WI38 (cell line): ENCODE results near the gene CCNY.
A peak's percentile ranks its signal among the peaks of the same experiment; 100 is the strongest.

Source experiments
- H3K4me3 ChIP-seq: 2 replicates; pipeline ENCODE4 v1.5.1; 2011; ENCODE audit warnings: low read depth, mild to moderate bottlenecking, control low read depth, low read length
- CTCF ChIP-seq: IDR thresholded peaks from 2 replicates; pipeline ENCODE4 v1.5.1; 2012; ENCODE audit warnings: low read depth, mild to moderate bottlenecking, control low read depth, low read length

Gene CCNY

DNA sequence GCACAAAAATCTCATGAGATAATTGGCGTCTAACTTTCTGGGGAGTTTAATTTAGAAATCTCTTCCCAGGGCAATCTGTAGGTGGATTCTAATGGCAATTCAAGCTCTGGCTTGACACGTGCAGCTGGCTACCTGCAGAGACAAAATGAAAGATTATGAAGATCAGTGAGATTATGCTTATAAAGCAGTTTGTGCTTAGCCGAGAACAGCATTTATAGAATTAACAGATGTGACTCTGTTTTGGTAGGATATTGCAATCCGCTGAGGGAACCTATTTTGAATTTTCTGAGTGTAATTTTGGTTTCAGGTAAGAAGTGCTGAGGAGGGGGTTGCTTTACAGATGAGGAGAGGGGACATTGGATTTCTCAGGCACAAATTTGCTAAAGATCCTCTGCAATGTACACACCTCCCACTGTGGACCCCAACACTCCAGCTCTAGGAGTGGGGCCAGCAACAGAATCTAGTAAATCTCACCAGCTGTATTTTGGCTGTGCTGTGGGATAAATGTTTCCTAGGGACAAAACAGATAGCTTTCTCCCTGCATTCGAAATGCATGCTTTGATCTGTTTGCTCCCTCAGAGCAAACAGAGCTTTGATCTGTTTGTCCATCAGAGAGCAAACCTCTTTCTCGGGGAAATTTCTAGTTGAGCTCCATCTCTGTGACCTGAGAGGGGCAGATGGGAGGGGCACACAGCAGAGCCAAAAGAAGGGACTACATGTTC is 276.2 kb downstream of the CCNY start:
- H3K4me3 ChIP-seq = no peak overlapping the region
- TF ChIP-seq CTCF = no peak

DNA sequence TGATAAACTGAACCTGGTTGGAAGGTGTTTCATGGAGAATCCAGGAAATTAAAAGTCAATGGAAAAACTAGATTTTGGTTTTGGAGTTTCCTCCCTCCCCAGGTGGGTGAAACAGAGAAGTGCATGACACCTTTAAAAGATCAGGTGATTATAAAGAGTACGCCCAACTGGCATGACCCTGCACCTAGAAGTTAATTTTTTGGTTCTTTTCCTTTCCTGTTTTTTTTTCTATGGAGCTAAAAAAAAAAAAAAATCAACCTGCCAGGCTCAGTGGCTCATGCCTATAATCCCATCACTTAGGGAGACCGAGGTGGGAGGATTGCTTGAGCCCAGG is 276.8 kb downstream of the CCNY start:
- no peak overlapping the region for H3K4me3 ChIP-seq
- TF ChIP-seq CTCF = no peak

DNA sequence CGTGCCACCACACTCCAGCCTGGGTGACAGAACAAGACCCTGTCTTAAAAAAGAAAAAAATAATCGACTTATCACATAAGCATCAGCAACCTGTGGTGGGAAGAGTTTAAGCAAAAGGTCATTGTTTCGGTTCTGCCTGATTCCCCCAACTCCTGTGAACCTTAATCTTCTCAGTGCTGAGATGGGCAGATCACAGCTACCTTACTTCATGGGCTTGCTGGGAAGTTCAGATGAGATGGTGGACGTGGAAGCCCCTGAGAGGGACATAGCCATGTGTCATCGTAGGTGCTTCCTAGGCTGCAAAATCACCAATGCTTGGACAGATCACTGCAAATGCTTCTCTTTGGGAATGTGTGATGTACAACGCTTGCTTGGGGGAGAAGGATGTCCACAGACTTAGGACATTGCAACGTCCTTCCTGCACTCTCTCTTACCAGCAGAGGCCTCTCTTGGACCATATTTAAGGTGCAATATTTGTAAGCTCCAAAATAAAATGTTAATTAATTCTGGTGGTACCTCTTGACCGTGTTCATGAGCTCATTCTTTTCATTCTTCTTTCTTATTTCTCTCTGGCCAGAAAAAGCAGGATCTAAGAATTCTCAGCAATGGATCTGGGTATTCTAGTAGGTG is 277.4 kb downstream of the CCNY start:
- TF ChIP-seq CTCF = peak; percentile 34
- H3K4me3 ChIP-seq = no peak overlapping the region

DNA sequence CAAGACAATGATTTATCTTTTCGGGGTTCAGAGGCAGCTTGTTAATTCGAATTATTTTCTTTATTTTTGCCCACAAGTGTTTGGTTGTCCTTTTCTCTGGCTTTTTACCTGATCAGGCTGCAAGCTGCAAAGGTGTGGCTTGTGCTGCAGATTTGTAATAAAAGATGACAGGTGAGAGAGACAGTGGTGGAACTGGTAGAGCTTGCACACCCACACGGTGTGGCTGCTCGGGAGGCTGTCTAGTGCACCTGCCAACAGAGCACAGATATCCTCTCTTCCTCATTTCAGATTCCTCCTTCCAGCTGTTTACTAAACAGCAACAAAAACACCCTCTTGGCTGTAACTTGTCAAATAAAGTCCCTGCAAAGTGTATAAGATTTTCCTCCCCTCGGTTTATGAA is 278.0 kb downstream of the CCNY start:
- TF ChIP-seq CTCF = no peak

More for the DNA sequence above, 278.0 kb downstream of the CCNY start:
- no peak overlapping the region for H3K4me3 ChIP-seq
